Nephron progenitor cell (in vitro differentiated cells): ENCODE results near the gene THEM5.

Experiments used
- DNase-seq: peaks from one replicate; pipeline ENCODE4 v3.0.0; 2021
- H3K27ac Mint-ChIP-seq: 2 replicates; pipeline ENCODE4 v1.8.0; 2021; ENCODE audit warnings: mild to moderate bottlenecking, moderate library complexity, mixed read lengths
- H3K27me3 Mint-ChIP-seq: 2 replicates; pipeline ENCODE4 v1.8.0; 2021; ENCODE audit warnings: mild to moderate bottlenecking, low read depth, mixed read lengths; ENCODE audit not compliant: poor library complexity
- H3K36me3 Mint-ChIP-seq: 2 replicates; pipeline ENCODE4 v1.8.0; 2021; ENCODE audit warnings: low read depth, mixed read lengths
- H3K4me1 Mint-ChIP-seq: 2 replicates; pipeline ENCODE4 v1.8.0; 2021; ENCODE audit warnings: mixed read lengths
- H3K4me3 Mint-ChIP-seq: 2 replicates; pipeline ENCODE4 v1.8.0; 2021; ENCODE audit warnings: mild to moderate bottlenecking, moderate library complexity, mixed read lengths
- H3K9me3 Mint-ChIP-seq: 2 replicates; pipeline ENCODE4 v1.8.0; 2021; ENCODE audit warnings: mild to moderate bottlenecking, moderate library complexity, mixed read lengths
- CTCF ChIP-seq: fragments of 200-600 bp; sonication (generic); IDR thresholded peaks from 2 replicates; pipeline ENCODE4 v1.5.0; 2021; ENCODE audit warnings: antibody characterized with exemption

Gene THEM5

DNA sequence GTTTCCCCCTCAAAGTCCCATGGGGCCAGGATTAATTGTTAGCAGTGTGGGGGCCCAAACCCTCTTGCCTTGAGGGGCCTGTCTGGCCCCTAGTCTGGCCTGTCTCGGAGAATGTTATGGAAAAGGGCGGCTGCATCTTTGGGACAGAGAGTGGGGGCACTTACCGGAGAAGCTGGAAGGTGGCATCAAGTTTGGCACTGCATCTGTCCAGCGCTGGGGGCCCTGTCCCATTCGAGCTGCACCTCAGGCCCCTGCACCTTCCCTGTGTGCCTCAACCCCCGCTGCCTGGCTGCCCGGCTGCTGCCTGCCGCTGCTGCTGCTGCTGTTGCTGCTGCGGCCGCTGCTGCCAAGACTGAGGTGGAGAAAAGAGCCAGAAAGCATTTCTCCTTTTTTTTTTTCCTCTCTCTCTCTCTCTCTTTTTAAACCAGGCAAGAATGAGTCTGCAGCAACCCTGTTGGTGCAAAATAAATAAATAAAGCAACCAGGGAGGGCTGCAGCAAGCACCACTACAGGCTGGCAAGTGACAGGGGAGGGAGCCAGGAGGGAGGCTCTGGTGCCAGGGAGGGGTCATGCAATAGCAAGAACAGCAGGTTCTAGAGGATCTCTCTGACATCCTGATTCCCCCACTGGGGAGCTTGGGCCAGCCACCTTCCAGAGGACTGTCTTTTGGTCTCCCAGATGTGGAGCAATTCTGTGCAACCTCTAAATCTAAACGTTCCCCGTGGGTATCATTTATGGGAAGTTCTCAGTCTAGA, 48.3 kb downstream of the THEM5 start, which contains the start of gene LINGO4:
Gene LINGO4 (minus strand): TSS at position 354 of the 755 bp plus-strand sequence. CDS start 2,715 bp downstream, outside the sequence.
- no peak within 1 kb of the TSS for H3K27ac Mint-ChIP-seq
- H3K4me1 Mint-ChIP-seq = peaks cover 23% of the 10 kb centered on the region
- H3K36me3 Mint-ChIP-seq = no peaks in the 10 kb centered on the region
- H3K4me3 Mint-ChIP-seq = no peak within 1 kb of the TSS
- no peaks in the 10 kb centered on the region for H3K9me3 Mint-ChIP-seq
- no peak for DNase-seq
- no peak for TF ChIP-seq CTCF
- peaks cover 63% of the 10 kb centered on the region for H3K27me3 Mint-ChIP-seq

DNA sequence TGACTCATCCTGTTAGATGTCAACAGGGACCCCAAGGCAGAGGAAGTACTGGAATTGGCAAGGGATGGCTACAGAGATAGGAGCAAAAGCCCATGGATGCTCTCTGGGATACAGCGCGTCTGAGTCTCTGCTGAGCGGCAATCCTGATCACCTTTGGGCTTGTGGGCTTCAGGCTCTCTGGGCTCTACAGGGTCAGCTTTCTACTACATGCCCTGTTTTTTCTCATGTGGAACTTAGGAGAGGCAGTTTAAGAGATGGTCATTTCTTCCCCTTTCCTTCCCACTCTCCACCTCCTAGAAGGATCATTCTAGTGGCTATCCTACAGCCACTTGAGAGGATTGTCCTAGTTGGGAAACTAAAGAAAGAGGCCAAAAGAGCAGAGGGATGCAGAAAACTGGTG, 49.6 kb downstream of the THEM5 start:
- TF ChIP-seq CTCF = no peak
- no peak overlapping the region for H3K27ac Mint-ChIP-seq
- peaks cover 20% of the 10 kb centered on the region for H3K4me1 Mint-ChIP-seq
- no peak for DNase-seq
- peaks cover 74% of the 10 kb centered on the region for H3K27me3 Mint-ChIP-seq
- H3K9me3 Mint-ChIP-seq = no peaks in the 10 kb centered on the region
- H3K36me3 Mint-ChIP-seq = no peaks in the 10 kb centered on the region
- H3K4me3 Mint-ChIP-seq = no peak overlapping the region

- Mint-ChIP-seq H3K4me1 (peaks cover 16% of the 10 kb centered on the region), H3K27me3 (peaks cover 76% of the 10 kb centered on the region), H3K4me3 (no peak overlapping the region), H3K36me3 (no peaks in the 10 kb centered on the region), H3K27ac (no peak overlapping the region), H3K9me3 (no peaks in the 10 kb centered on the region)
- no peak for DNase-seq
- TF ChIP-seq CTCF = no peak
Observed at GRCh38 chr1:151803164-151803563, 50.3 kb downstream of the THEM5 start.

DNA sequence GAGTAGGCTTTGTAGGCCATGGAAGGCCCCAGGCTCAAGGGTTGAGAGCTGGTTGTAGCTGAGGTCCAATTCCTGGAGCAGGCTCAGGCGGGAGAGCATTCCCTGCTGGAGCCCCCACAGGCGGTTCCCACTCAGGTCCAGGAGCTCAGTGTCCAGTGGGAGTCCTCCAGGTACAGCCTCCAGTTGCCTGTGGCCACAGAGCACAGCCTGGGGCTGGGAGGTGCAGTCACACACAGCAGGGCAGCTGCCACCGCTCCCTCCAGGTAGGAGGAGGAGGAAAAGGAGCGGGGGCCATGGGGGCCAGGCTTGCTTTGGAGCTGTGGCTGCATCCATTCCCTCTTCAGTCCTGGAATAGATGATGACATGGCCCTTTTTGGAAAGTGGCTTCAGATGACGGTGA, 51.1 kb downstream of the THEM5 start:
- Mint-ChIP-seq H3K9me3 (no peaks in the 10 kb centered on the region), H3K4me3 (no peak overlapping the region), H3K27ac (no peak overlapping the region), H3K36me3 (no peaks in the 10 kb centered on the region), H3K27me3 (peaks cover 77% of the 10 kb centered on the region), H3K4me1 (peaks cover 16% of the 10 kb centered on the region)
- DNase-seq = no peak
- TF ChIP-seq CTCF = no peak

DNA sequence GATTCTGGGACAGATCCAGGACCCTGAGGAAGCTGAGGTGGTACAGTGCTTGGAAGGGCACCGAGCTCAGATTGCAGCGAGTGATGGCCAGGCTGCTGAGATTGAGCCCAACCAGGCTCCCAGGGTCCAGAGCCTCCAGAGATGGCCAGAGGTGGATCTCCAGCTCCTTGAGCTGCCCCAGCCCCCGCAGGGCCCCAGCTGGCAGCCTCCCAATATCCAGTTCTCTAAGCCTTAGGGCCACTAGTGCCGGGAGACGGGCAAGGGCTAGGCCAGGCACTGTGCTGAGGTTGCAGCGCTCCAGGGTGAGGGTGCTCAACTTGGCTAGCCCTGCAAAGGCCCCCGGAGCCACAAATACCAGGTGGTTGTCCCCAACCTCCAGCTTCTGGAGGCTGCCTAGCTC, 51.7 kb downstream of the THEM5 start:
- Mint-ChIP-seq H3K36me3 (no peaks in the 10 kb centered on the region), H3K27me3 (peaks cover 78% of the 10 kb centered on the region), H3K9me3 (no peaks in the 10 kb centered on the region), H3K27ac (no peak overlapping the region), H3K4me3 (no peak overlapping the region), H3K4me1 (peaks cover 16% of the 10 kb centered on the region)
- DNase-seq = no peak
- no peak for TF ChIP-seq CTCF

DNA sequence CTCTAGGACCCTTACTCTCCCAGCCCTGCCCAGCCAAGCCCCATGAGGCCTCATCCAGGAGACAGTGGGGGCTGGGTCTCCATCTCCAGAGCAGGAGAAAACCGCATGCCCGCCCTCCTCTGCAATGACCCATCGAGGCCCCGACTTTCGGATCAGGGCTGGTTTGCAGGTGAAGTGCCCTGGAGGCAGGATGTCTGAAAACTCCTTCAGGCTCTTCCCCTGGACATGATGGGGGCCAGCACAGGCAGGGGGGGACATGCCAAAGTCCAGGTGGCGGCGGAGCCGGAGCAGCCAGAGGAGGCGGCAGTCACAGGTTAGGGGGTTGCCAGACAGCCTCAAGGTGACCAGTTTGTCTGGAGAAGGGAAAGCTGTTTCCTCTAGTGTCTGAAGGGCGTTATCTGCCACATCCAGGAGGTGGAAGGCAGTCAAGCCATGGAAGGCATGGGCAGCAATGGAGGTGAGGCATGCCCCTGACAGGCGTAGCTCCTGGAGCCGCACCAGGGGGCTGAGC, 52.1 kb downstream of the THEM5 start:
- Mint-ChIP-seq H3K27me3 (peaks cover 78% of the 10 kb centered on the region), H3K9me3 (no peaks in the 10 kb centered on the region), H3K4me3 (no peak overlapping the region), H3K36me3 (no peaks in the 10 kb centered on the region), H3K27ac (no peak overlapping the region), H3K4me1 (peaks cover 16% of the 10 kb centered on the region)
- TF ChIP-seq CTCF = no peak
- DNase-seq = no peak
